GM12892 (cell line): Measurements from ENCODE around the gene PFN3.

Experiments
- POLR2A ChIP-seq: IDR thresholded peaks from 2 replicates; pipeline ENCODE4 v1.6.1; 2011; ENCODE audit warnings: low read depth, low read length, control low read depth
- TAF1 ChIP-seq: IDR thresholded peaks from 2 replicates; pipeline ENCODE4 v1.6.1; 2011; ENCODE audit warnings: low read depth, mild to moderate bottlenecking, control low read depth, low read length, borderline replicate concordance

DNA sequence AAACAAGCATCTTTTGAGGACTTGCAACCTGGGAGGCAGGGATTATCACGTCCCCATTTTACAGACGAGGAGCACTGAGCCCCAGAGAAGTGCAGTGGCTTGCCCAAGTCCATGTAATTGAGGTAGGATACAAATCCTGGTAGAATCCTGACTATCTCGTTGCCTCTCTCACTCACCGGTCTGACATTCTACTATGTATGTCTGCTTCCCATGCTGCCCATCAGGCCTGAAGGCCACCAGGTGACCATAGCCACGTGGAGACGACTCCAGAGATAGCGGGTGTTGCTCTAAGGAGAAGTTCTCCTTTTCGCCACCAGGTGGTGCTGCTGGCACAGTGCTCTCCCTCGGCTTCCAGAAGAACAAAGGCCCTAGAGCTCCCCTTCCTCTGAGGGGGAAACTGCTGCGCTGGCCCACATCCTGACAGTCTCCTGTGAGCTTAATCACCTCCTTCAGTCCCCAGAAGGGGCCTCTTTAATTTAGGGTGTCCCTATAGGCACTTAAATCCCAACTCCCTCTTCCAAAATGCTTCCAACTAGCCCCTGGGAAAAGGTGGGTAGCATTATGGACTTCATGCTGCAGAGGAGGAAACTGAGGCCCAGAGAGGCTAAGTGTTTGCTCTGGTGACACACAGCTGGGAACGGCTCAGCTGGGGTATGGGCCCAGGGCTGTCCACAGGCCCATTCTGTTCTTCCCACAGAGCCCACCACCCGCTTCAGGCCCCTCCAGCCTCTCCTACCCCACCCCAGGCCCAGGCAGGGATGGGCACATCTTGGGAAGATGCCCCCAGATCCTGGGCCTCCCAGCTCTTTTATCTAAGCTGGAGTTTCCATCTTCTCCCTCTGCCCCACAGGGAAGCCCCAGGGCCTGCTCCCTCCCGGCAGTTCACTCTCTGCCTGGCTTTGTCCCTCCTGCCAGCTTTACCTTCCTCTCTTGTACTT lies 9.8 kb downstream of the PFN3 start:
- TF ChIP-seq POLR2A (no peak), TAF1 (no peak)
